ENCODE results near the gene FAM151B.

GRCh38 chr5:80516826-80517225 lies 28.9 kb downstream of the FAM151B start:
- TF ChIP-seq CTCF (conservative IDR thresholded peaks at IDR 0.05; ENCODE audit: low read depth in 2 of 2), result no peak
- TF ChIP-seq EZH2 (IDR thresholded peaks at IDR 0.05; ENCODE audit: low read depth, unreplicated experiment), result no peak
- TF ChIP-seq CREB1 (CRISPR knock-in tag; IDR thresholded peaks at IDR 0.05; ENCODE audit: low read depth), result no peak
- no peak for TF ChIP-seq POLR2AphosphoS5 (IDR thresholded peaks at IDR 0.05; ENCODE audit: low read depth)

Measured in GM23338 (cell line).